Thyroid gland (tissue), 4 donors: ENCODE results near the gene C12orf56. TPM values are rescaled to one million over a fixed set of nuclear protein-coding genes. Genes with fewer than 3 reads are reported as not detected.
"Not testable (repeated sequence)": the region's sequence is repeated elsewhere in the genome, so short reads cannot be mapped to it uniquely, and the experiment has no call there.

Experiments used
- DNase-seq, 2 donors: peaks; one replicate each; pipeline ENCODE4 v3.0.0-alpha.2; 2019
- H3K27ac ChIP-seq, 3 donors: fragments of 200-600 bp; sonication (generic); 1 replicate in 2 of 3; 2 replicates in 1 of 3; pipeline ENCODE4 v1.5.1; 2016 to 2019; ENCODE audit warnings: mild to moderate bottlenecking in 1 of 3, moderate library complexity in 1 of 3
- H3K27me3 ChIP-seq: fragments of 200-600 bp; sonication (generic); one replicate; pipeline ENCODE4 v1.5.1; 2019
- H3K36me3 ChIP-seq, 2 donors: fragments of 200-600 bp; sonication (generic); one replicate each; pipeline ENCODE4 v1.5.1; 2016 to 2019
- H3K4me1 ChIP-seq, 2 donors: fragments of 200-600 bp; sonication (generic); one replicate each; pipeline ENCODE4 v1.5.1; 2017 to 2019
- H3K4me3 ChIP-seq, 3 donors: fragments of 200-600 bp; sonication (generic); replicated peaks in 1 of 3; 1 replicate in 2 of 3; 2 replicates in 1 of 3; pipeline ENCODE4 v1.5.1; 2016; ENCODE audit warnings: mild to moderate bottlenecking in 1 of 3
- H3K9me3 ChIP-seq: fragments of 200-600 bp; sonication (generic); one replicate; pipeline ENCODE4 v1.5.1; 2017
- CTCF ChIP-seq, 6 experiments: fragments of 200-600 bp in 3 of 6; fragments of 450-650 bp in 3 of 6; sonication (generic) in 3 of 6; IDR thresholded peaks; one replicate each; pipeline ENCODE4 v1.5.1; 2016 to 2019; ENCODE audit warnings: antibody characterized with exemption in 6 of 6, mild to moderate bottlenecking in 2 of 6, inconsistent platforms in 1 of 6, moderate library complexity in 1 of 6
- POLR2A ChIP-seq, 2 donors: fragments of 450-650 bp; IDR thresholded peaks; one replicate each; pipeline ENCODE4 v1.6.1; 2017; ENCODE audit warnings: antibody characterized with exemption in 2 of 2, mild to moderate bottlenecking in 2 of 2, moderate library complexity in 1 of 2
- WGBS, 2 donors: methylation state at CpG; one replicate each; pipeline ENCODE4 v1.1.5; 2017; 5-methylcytosine and 5-hydroxymethylcytosine counted together
- intact Hi-C: fragments of 100-400 bp; cut with DNase I; formaldehyde crosslinking; loops from one replicate; pipeline ENCODE4 v1.15.1; 2023
- total RNA-seq, 4 donors: library from RNA; depleted of rRNA; stranded (reverse); fragments of >200 nt; gene quantifications; one replicate each; pipeline ENCODE4 v1.2.3, GENCODE V29; 2016

Gene C12orf56
- total RNA-seq, 4 donors from 2014 or later: not detected

GRCh38 chr12:64362721-64363305 lies 27.7 kb downstream of the C12orf56 start:
- Histone ChIP-seq H3K27ac (no peak overlapping the region), H3K36me3 (no peaks in the 10 kb centered on the region), H3K9me3 (no peaks in the 10 kb centered on the region), H3K27me3 (no peaks in the 10 kb centered on the region), H3K4me1 (no peaks in the 10 kb centered on the region), H3K4me3 (no peak overlapping the region)
- intact Hi-C loops: no loop called here
- TF ChIP-seq CTCF (IDR thresholded peaks at IDR 0.05) (no peak), POLR2A (IDR thresholded peaks at IDR 0.05) (no peak)
- DNase-seq: no peak
- WGBS, 2 donors: 92 to 95% methylated on average over 4 of the region's 4 CpGs

GRCh38 chr12:64361173-64361572 lies 29.4 kb downstream of the C12orf56 start:
- H3K27ac ChIP-seq, H3K4me3 ChIP-seq, H3K9me3 ChIP-seq, intact Hi-C loops, H3K4me1 ChIP-seq, H3K36me3 ChIP-seq, DNase-seq, H3K27me3 ChIP-seq: not testable (repeated sequence)
- 95 to 97% methylated on average over 3 of the region's 3 CpGs for WGBS, 2 donors

- 88 to 96% methylated on average over 2 of the region's 2 CpGs for WGBS, 2 donors
- H3K9me3 ChIP-seq, H3K36me3 ChIP-seq, DNase-seq, intact Hi-C loops, H3K4me3 ChIP-seq, H3K27ac ChIP-seq, H3K27me3 ChIP-seq, H3K4me1 ChIP-seq: not testable (repeated sequence)
These were observed 34.3 kb downstream of the C12orf56 start for GRCh38 chr12:64356209-64356608.

GRCh38 chr12:64352181-64352580 lies 38.4 kb downstream of the C12orf56 start:
- WGBS, 2 donors: 73 to 75% methylated on average over 4 of the region's 4 CpGs
- TF ChIP-seq POLR2A (IDR thresholded peaks at IDR 0.05) (no peak), CTCF (IDR thresholded peaks at IDR 0.05) (no peak)
- H3K4me3 ChIP-seq: no peak overlapping the region
- intact Hi-C loops: no loop called here
- no peaks in the 10 kb centered on the region for H3K9me3 ChIP-seq
- H3K27me3 ChIP-seq: no peaks in the 10 kb centered on the region
- no peak overlapping the region for H3K27ac ChIP-seq
- no peaks in the 10 kb centered on the region for H3K4me1 ChIP-seq
- no peaks in the 10 kb centered on the region for H3K36me3 ChIP-seq
- DNase-seq: no peak

- TF ChIP-seq CTCF (IDR thresholded peaks at IDR 0.05) (no peak), POLR2A (IDR thresholded peaks at IDR 0.05) (no peak)
- Histone ChIP-seq H3K9me3 (no peaks in the 10 kb centered on the region), H3K4me3 (no peak overlapping the region), H3K4me1 (no peaks in the 10 kb centered on the region), H3K36me3 (no peaks in the 10 kb centered on the region), H3K27me3 (no peaks in the 10 kb centered on the region), H3K27ac (no peak overlapping the region)
- 95 to 96% methylated on average over 5 of the region's 5 CpGs for WGBS, 2 donors
- intact Hi-C loops: no loop called here
- DNase-seq: no peak
These were observed 39.3 kb downstream of the C12orf56 start for GRCh38 chr12:64351265-64351664.

GRCh38 chr12:64347630-64348029 lies 42.9 kb downstream of the C12orf56 start:
- Histone ChIP-seq H3K27me3 (no peaks in the 10 kb centered on the region), H3K4me1 (no peaks in the 10 kb centered on the region), H3K36me3 (no peaks in the 10 kb centered on the region), H3K27ac (no peak overlapping the region), H3K9me3 (no peaks in the 10 kb centered on the region), H3K4me3 (no peak overlapping the region)
- WGBS, 2 donors: 89 to 92% methylated on average over 2 of the region's 2 CpGs
- no peak for TF ChIP-seq POLR2A (IDR thresholded peaks at IDR 0.05)
- TF ChIP-seq CTCF (IDR thresholded peaks at IDR 0.05): no peak
- intact Hi-C loops: no loop called here
- no peak for DNase-seq

- H3K27ac ChIP-seq, H3K4me3 ChIP-seq, DNase-seq, H3K9me3 ChIP-seq, H3K36me3 ChIP-seq, H3K27me3 ChIP-seq, intact Hi-C loops, H3K4me1 ChIP-seq: not testable (repeated sequence)
- WGBS, 2 donors: 95 to 97% methylated on average over 4 of the region's 4 CpGs
These were observed 45.9 kb downstream of the C12orf56 start for GRCh38 chr12:64344631-64345030.

GRCh38 chr12:64340546-64340945 lies 50.0 kb downstream of the C12orf56 start:
- H3K9me3 ChIP-seq, H3K27me3 ChIP-seq, H3K4me3 ChIP-seq, H3K27ac ChIP-seq, DNase-seq, H3K36me3 ChIP-seq, intact Hi-C loops, H3K4me1 ChIP-seq: not testable (repeated sequence)
- WGBS, 2 donors: 84 to 87% methylated on average over 2 of the region's 2 CpGs
